IMR-90 (cell line): ENCODE measurements around the gene FSD1L. TPM values are rescaled to one million over a fixed set of nuclear protein-coding genes. Genes with fewer than 3 reads are reported as not detected.

Experiments used
- ATAC-seq: fragments of 200-7000 bp; cut with Tn5 transposase; 2 replicates; pipeline ENCODE4 v1.9.1; 2020; ENCODE audit warnings: low read depth, mild to moderate bottlenecking, moderate library complexity
- BruUV-seq: library from RNA; stranded (reverse); fragments of 400-500 nt; replicated peaks from 2 replicates; lab custom pipeline; 2021; lab: Mats Ljungman, UMichigan
- CTCF ChIA-PET: fragments of 300-600 bp; formaldehyde crosslinking; extraction: SDS; loops from one replicate; lab custom pipeline; 2021; ENCODE audit warnings: antibody characterized with exemption; lab: Yijun Ruan, JAX
- POLR2A ChIA-PET: fragments of 300-600 bp; sonication (Branson Sonifier 250); formaldehyde crosslinking; loops from one replicate; lab custom pipeline; 2022; ENCODE audit warnings: antibody characterized with exemption; ENCODE audit not compliant: unreplicated experiment; lab: Charles Lee
- DNase-seq: peaks from one replicate; pipeline ENCODE4 v3.0.0; 2013
- H2AFZ ChIP-seq: replicated peaks from 2 replicates; pipeline ENCODE3; 2013; ENCODE audit warnings: low read length, mild to moderate bottlenecking; ENCODE audit not compliant: poor library complexity
- H2AK5ac ChIP-seq: 2 replicates; pipeline ENCODE4 v1.6.1; 2013; ENCODE audit warnings: low read depth, low read length, inconsistent platforms
- H2AK9ac ChIP-seq: replicated peaks from 2 replicates; pipeline ENCODE3; 2013; ENCODE audit warnings: mild to moderate bottlenecking, low read depth, low read length, moderate library complexity; ENCODE audit not compliant: poor library complexity
- H2BK120ac ChIP-seq: 2 replicates; pipeline ENCODE4 v1.6.1; 2013; ENCODE audit warnings: low read depth, low read length, inconsistent platforms
- H2BK15ac ChIP-seq: 3 replicates; pipeline ENCODE4 v1.6.1; 2013; ENCODE audit warnings: low read depth, low read length, inconsistent platforms
- H2BK20ac ChIP-seq: 2 replicates; pipeline ENCODE4 v1.6.1; 2013; ENCODE audit warnings: low read depth, mild to moderate bottlenecking, inconsistent platforms, low read length, moderate library complexity
- H2BK5ac ChIP-seq: 2 replicates; pipeline ENCODE4 v1.6.1; 2013; ENCODE audit warnings: mild to moderate bottlenecking, low read depth, low read length, inconsistent platforms; ENCODE audit not compliant: poor library complexity, severe bottlenecking
- H3K14ac ChIP-seq: replicated peaks from 2 replicates; pipeline ENCODE4 v1.6.1; 2013; ENCODE audit warnings: low read depth, low read length, inconsistent platforms
- H3K18ac ChIP-seq: 2 replicates; pipeline ENCODE4 v1.6.1; 2013; ENCODE audit warnings: low read depth, low read length, control low read depth
- H3K23ac ChIP-seq: 2 replicates; pipeline ENCODE4 v1.6.1; 2013; ENCODE audit warnings: low read depth, low read length, inconsistent platforms
- H3K27ac ChIP-seq: 2 replicates; pipeline ENCODE4 v1.5.1; 2013; ENCODE audit warnings: mild to moderate bottlenecking, control low read depth, low read length; ENCODE audit not compliant: insufficient read depth
- H3K27me3 ChIP-seq: 2 replicates; pipeline ENCODE4 v1.6.1; 2013; ENCODE audit warnings: low read length; ENCODE audit not compliant: control insufficient read depth, insufficient read depth
- H3K36me3 ChIP-seq: 2 replicates; pipeline ENCODE4 v1.6.1; 2013; ENCODE audit warnings: low read length, mixed read lengths; ENCODE audit not compliant: control insufficient read depth, insufficient read depth
- H3K4ac ChIP-seq: 2 replicates; pipeline ENCODE4 v1.6.1; 2013; ENCODE audit warnings: low read depth, low read length, inconsistent platforms
- H3K4me1 ChIP-seq: 2 replicates; pipeline ENCODE4 v1.6.1; 2013; ENCODE audit warnings: low read length, mixed read lengths; ENCODE audit not compliant: control insufficient read depth, insufficient read depth
- H3K4me2 ChIP-seq: 2 replicates; pipeline ENCODE4 v1.6.1; 2013; ENCODE audit warnings: low read depth, mild to moderate bottlenecking, control low read depth, low read length, moderate library complexity
- H3K4me3 ChIP-seq: 2 replicates; pipeline ENCODE4 v1.5.1; 2013; ENCODE audit warnings: low read depth, mild to moderate bottlenecking, control low read depth, low read length, moderate library complexity; ENCODE audit not compliant: insufficient read depth
- H3K56ac ChIP-seq: 2 replicates; pipeline ENCODE4 v1.6.1; 2013; ENCODE audit warnings: low read length, inconsistent platforms; ENCODE audit not compliant: insufficient read depth; ENCODE audit errors: extremely low read depth
- H3K79me1 ChIP-seq, 2 experiments: 2 replicates each; pipeline ENCODE4 v1.6.1; 2013; ENCODE audit warnings: low read length in 2 of 2, inconsistent platforms in 1 of 2, low read depth in 1 of 2
- H3K9ac ChIP-seq: 2 replicates; pipeline ENCODE4 v1.6.1; 2013; ENCODE audit warnings: low read depth, low read length, control low read depth
- H3K9me1 ChIP-seq: 2 replicates; pipeline ENCODE4 v1.6.1; 2013; ENCODE audit warnings: low read length, inconsistent platforms; ENCODE audit not compliant: insufficient read depth
- H3K9me3 ChIP-seq: 2 replicates; pipeline ENCODE4 v1.6.1; 2013; ENCODE audit warnings: low read length; ENCODE audit not compliant: control insufficient read depth, insufficient read depth
- H4K20me1 ChIP-seq: 2 replicates; pipeline ENCODE4 v1.6.1; 2013; ENCODE audit warnings: low read length, inconsistent platforms; ENCODE audit not compliant: insufficient read depth
- H4K5ac ChIP-seq: 2 replicates; pipeline ENCODE4 v1.6.1; 2013; ENCODE audit warnings: mild to moderate bottlenecking, low read depth, low read length, control low read depth
- H4K8ac ChIP-seq, 2 experiments: 2 replicates each; pipeline ENCODE4 v1.6.1; 2013; ENCODE audit warnings: low read depth in 2 of 2, low read length in 2 of 2, control low read depth in 1 of 2, inconsistent platforms in 1 of 2
- H4K91ac ChIP-seq: 2 replicates; pipeline ENCODE4 v1.6.1; 2013; ENCODE audit warnings: low read depth, low read length, inconsistent platforms; ENCODE audit not compliant: insufficient read depth
- BHLHE40 ChIP-seq: fragments of 150-350 bp; IDR thresholded peaks from 2 replicates; pipeline ENCODE4 v1.6.1; 2016; ENCODE audit warnings: mild to moderate bottlenecking, low read depth, low read length
- CEBPB ChIP-seq: IDR thresholded peaks from 2 replicates; pipeline ENCODE4 v1.6.1; 2012; ENCODE audit warnings: low read depth, low read length, improper control_type of control experiment
- CHD1 ChIP-seq: IDR thresholded peaks from 2 replicates; pipeline ENCODE4 v1.6.1; 2012; ENCODE audit warnings: low read depth, low read length, improper control_type of control experiment
- FOS ChIP-seq: fragments of 150-350 bp; IDR thresholded peaks from 2 replicates; pipeline ENCODE4 v1.6.1; 2016; ENCODE audit warnings: low read depth, low read length
- MAFK ChIP-seq: IDR thresholded peaks from 2 replicates; pipeline ENCODE4 v1.6.1; 2012; ENCODE audit warnings: low read depth, low read length, improper control_type of control experiment
- MAZ ChIP-seq: IDR thresholded peaks from 2 replicates; pipeline ENCODE4 v1.6.1; 2012; ENCODE audit warnings: low read depth, mild to moderate bottlenecking, low read length, improper control_type of control experiment, moderate library complexity, borderline replicate concordance
- MXI1 ChIP-seq: IDR thresholded peaks from 2 replicates; pipeline ENCODE4 v1.6.1; 2012; ENCODE audit warnings: low read depth, mild to moderate bottlenecking, low read length, moderate library complexity, borderline replicate concordance
- NFE2L2 ChIP-seq: fragments of 150-350 bp; IDR thresholded peaks from 2 replicates; pipeline ENCODE4 v1.6.1; 2016; ENCODE audit warnings: low read depth, mild to moderate bottlenecking, low read length
- RCOR1 ChIP-seq: IDR thresholded peaks from 2 replicates; pipeline ENCODE4 v1.6.1; 2012; ENCODE audit warnings: mild to moderate bottlenecking, low read length, improper control_type of control experiment; ENCODE audit not compliant: insufficient replicate concordance
- RFX5 ChIP-seq: IDR thresholded peaks from 2 replicates; pipeline ENCODE4 v1.8.0; 2012; ENCODE audit warnings: low read depth, mild to moderate bottlenecking, low read length, moderate library complexity
- SMC3 ChIP-seq: fragments of 150-350 bp; IDR thresholded peaks from 2 replicates; pipeline ENCODE4 v1.6.1; 2016; ENCODE audit warnings: low read depth, mild to moderate bottlenecking, antibody characterized with exemption, low read length, moderate library complexity
- USF2 ChIP-seq: fragments of 150-350 bp; IDR thresholded peaks from 2 replicates; pipeline ENCODE4 v1.6.1; 2017; ENCODE audit warnings: mild to moderate bottlenecking, antibody characterized with exemption, low read length, low read depth
- WGBS, 2 experiments: methylation state at CpG; one replicate each; pipeline versions ENCODE4 v1.1.5 to v1.1.7; 2013; ENCODE audit warnings: missing lambda C conversion rate in 2 of 2; ENCODE audit not compliant: insufficient read length in 1 of 2; ENCODE audit errors: extremely low coverage in 2 of 2; 5-methylcytosine and 5-hydroxymethylcytosine counted together
- dilution Hi-C: fragments of 300-500 bp; cut with HindIII; formaldehyde crosslinking; loops from one replicate; pipeline ENCODE4 v1.14.3; 2018; ENCODE audit warnings: low sequenced_read_pairs; ENCODE audit not compliant: unreplicated experiment
- in situ Hi-C: fragments of 300-500 bp; cut with MboI; formaldehyde crosslinking; loops from 3 replicates; pipeline ENCODE4 v1.14.3; 2019; ENCODE audit warnings: low sequenced_read_pairs, inconsistent platforms, mixed read lengths
- intact Hi-C: fragments of 100-400 bp; cut with micrococcal nuclease; formaldehyde crosslinking; loops from 2 replicates; pipeline ENCODE4 v1.10.0; 2022
- polyA plus RNA-seq, 3 experiments: library from polyadenylated mRNA; depleted of rRNA; stranded (reverse); fragments of >200 nt; gene quantifications; 2 replicates each; pipeline ENCODE4 v1.2.3, GENCODE V29; 2012; ENCODE audit warnings: low replicate concordance in 1 of 3
- total RNA-seq: library from RNA; depleted of rRNA; stranded (reverse); fragments of >200 nt; gene quantifications from 2 replicates; pipeline ENCODE4 v1.2.3, GENCODE V29; 2012
- TF ChIP-seq, protein P1 (sequence below): conservative IDR thresholded peaks from 2 replicates; pipeline ENCODE4 v1.5.1; 2012; ENCODE audit warnings: mild to moderate bottlenecking, low read depth, low read length, improper control_type of control experiment

The FSD1L gene
- total and polyA plus RNA-seq, 2 of the 4 experiments (the other 2 are of a cell fraction) = 1.4 to 2.9 TPM

DNA sequence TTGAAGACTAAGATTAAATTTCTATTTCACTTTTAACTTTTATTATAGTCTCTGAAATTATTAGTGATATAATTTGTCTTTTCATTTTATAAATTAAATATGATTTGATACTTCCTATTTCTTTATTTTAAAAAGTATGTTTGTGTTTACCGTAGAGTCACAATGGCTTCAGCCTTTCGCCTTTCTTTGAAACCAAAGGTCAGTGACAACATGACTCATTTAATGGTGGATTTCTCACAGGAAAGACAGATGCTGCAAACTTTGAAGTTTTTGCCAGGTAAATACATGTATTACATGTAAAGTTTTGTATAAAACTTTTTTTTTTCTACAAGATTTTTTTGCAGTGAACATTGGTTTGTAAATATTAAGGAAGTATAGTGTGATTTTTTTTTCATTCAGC lies 36.4 kb downstream of the FSD1L start:
- H3K9me1 ChIP-seq = no peaks in the 10 kb centered on the region
- H4K8ac ChIP-seq = no peak overlapping the region
- ChIA-PET POLR2A (no interaction called here), CTCF (interaction anchor here (0.6 to 0.7 kb wide), 2 partner anchors 9 to 19 kb away, joined by 3 to 6 read pairs; no protein-coding TSS in a partner anchor)
- no peak overlapping the region for H3K4me3 ChIP-seq
- H2BK20ac ChIP-seq = no peak overlapping the region
- no peaks in the 10 kb centered on the region for H3K4me1 ChIP-seq
- H2BK120ac ChIP-seq = no peak overlapping the region
- in situ Hi-C loops = loop anchor here (25.0 kb wide), 1 partner anchor 97 kb away; no protein-coding TSS in a partner anchor
- H3K9me3 ChIP-seq = no peaks in the 10 kb centered on the region
- H3K4me2 ChIP-seq = no peak overlapping the region
- DNase-seq = no peak
- H3K79me1 ChIP-seq = peaks cover 0 to 8% of the 10 kb centered on the region in 2 experiments; a peak in 2 of 4 replicates
- H3K4ac ChIP-seq = no peak overlapping the region
- no peak overlapping the region for H3K23ac ChIP-seq
- H3K14ac ChIP-seq = no peak overlapping the region
- no peak overlapping the region for H3K9ac ChIP-seq
- no peak overlapping the region for H3K18ac ChIP-seq
- no peak overlapping the region for H4K5ac ChIP-seq
- TF ChIP-seq FOS (no peak), CEBPB (no peak), MAFK (no peak), NFE2L2 (no peak), BHLHE40 (no peak), RCOR1 (no peak), RFX5 (no peak), CHD1 (no peak), MXI1 (no peak), USF2 (no peak), MAZ (no peak), SMC3 (no peak)
- TF ChIP-seq, protein P1, sequence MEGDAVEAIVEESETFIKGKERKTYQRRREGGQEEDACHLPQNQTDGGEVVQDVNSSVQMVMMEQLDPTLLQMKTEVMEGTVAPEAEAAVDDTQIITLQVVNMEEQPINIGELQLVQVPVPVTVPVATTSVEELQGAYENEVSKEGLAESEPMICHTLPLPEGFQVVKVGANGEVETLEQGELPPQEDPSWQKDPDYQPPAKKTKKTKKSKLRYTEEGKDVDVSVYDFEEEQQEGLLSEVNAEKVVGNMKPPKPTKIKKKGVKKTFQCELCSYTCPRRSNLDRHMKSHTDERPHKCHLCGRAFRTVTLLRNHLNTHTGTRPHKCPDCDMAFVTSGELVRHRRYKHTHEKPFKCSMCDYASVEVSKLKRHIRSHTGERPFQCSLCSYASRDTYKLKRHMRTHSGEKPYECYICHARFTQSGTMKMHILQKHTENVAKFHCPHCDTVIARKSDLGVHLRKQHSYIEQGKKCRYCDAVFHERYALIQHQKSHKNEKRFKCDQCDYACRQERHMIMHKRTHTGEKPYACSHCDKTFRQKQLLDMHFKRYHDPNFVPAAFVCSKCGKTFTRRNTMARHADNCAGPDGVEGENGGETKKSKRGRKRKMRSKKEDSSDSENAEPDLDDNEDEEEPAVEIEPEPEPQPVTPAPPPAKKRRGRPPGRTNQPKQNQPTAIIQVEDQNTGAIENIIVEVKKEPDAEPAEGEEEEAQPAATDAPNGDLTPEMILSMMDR = no peak
- no peak overlapping the region for H2BK5ac ChIP-seq
- BruUV-seq = no TSS peak
- no peak overlapping the region for H2AK9ac ChIP-seq
- H4K20me1 ChIP-seq = no peaks in the 10 kb centered on the region; the same call in 1 of the 2 replicates
- no peaks in the 10 kb centered on the region for H3K27me3 ChIP-seq
- intact Hi-C loops = no loop called here
- H2AFZ ChIP-seq = no peak overlapping the region
- H3K27ac ChIP-seq = no peak overlapping the region
- dilution Hi-C loops = no loop called here
- H2BK15ac ChIP-seq = no peak overlapping the region
- H3K36me3 ChIP-seq = no peaks in the 10 kb centered on the region
- no peak overlapping the region for H2AK5ac ChIP-seq
- WGBS, 2 experiments = no CpG with 5 or more reads among the region's 2 CpGs
- H4K91ac ChIP-seq = no peak overlapping the region
- no peak for ATAC-seq
- H3K56ac ChIP-seq = no peak overlapping the region
